Measurements from ENCODE around the gene ZNHIT3.

GRCh38 chr17:36495076-36495578 is 8.6 kb downstream of the ZNHIT3 start:
- TF ChIP-seq CTCF (IDR thresholded peaks at IDR 0.05) (no peak), EP300 (IDR thresholded peaks at IDR 0.05) (no peak)

Measured in tibial nerve (tissue), 4 donors.